Esophagus (tissue), 2 donors: ENCODE data around the gene IFT88. TPM values are rescaled to one million over a fixed set of nuclear protein-coding genes. Genes with fewer than 3 reads are reported as not detected.

Experiments
- H3K27ac ChIP-seq, 2 donors: one replicate each; pipeline ENCODE4 v1.5.1; 2013; ENCODE audit warnings: low read depth in 2 of 2, mild to moderate bottlenecking in 2 of 2, inconsistent platforms in 1 of 2, low read length in 1 of 2, moderate library complexity in 1 of 2
- H3K27me3 ChIP-seq, 2 donors: one replicate each; pipeline ENCODE4 v1.6.1; 2013; ENCODE audit warnings: low read length in 2 of 2, control low read depth in 1 of 2, mild to moderate bottlenecking in 1 of 2; ENCODE audit not compliant: insufficient read depth in 2 of 2, control insufficient read depth in 1 of 2
- H3K36me3 ChIP-seq, 2 donors: one replicate each; pipeline ENCODE4 v1.6.1; 2013; ENCODE audit warnings: low read length in 1 of 2; ENCODE audit not compliant: control insufficient read depth in 2 of 2, insufficient read depth in 2 of 2
- H3K4me1 ChIP-seq, 2 donors: one replicate each; pipeline ENCODE4 v1.6.1; 2013; ENCODE audit warnings: low read length in 1 of 2; ENCODE audit not compliant: control insufficient read depth in 2 of 2, insufficient read depth in 2 of 2
- H3K4me3 ChIP-seq, 2 donors: one replicate each; pipeline ENCODE4 v1.5.1; 2013; ENCODE audit warnings: low read length in 2 of 2, mild to moderate bottlenecking in 2 of 2, low read depth in 1 of 2, moderate library complexity in 1 of 2
- H3K9me3 ChIP-seq, 2 donors: one replicate each; pipeline ENCODE4 v1.6.1; 2013; ENCODE audit warnings: mild to moderate bottlenecking in 2 of 2, low read depth in 1 of 2, low read length in 1 of 2, moderate library complexity in 1 of 2; ENCODE audit not compliant: control insufficient read depth in 2 of 2, insufficient read depth in 1 of 2
- WGBS, 2 donors: extraction: QIAGEN DNeasy Blood & Tissue Kit; methylation state at CpG; one replicate each; pipeline ENCODE4 v1.1.7; 2013; 5-methylcytosine and 5-hydroxymethylcytosine counted together
- polyA plus RNA-seq, 2 donors: library from polyadenylated mRNA; stranded (reverse); fragments of 200-250 nt; gene quantifications; one replicate each; pipeline ENCODE4 v1.2.3, GENCODE V29; 2013
- donor health status: healthy with polysubstance abuse.
- donor health status: Bipolar disorder and iron deficiency.

IFT88 gene
- polyA plus RNA-seq, 2 donors = 3.1 TPM

DNA sequence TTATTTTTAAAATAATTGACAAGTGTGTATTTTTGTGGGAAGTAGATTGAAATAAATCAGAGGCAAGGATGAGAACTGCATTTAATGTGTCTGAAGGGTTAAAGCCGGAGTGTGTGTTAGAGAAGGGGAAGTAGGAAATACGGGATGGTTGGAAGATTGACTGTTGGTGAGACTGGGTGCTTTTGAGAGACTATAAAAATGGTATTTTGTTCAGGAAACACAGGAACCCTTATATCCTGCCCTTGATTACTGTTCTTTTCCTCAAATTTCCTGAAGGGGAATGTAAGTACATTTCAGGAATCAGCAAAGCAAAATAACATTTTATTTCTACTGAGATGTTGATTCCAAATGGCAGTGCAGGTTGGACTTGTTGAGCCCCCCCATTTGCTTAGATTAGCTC is 15.1 kb downstream of the IFT88 start:
- no peaks in the 10 kb centered on the region for H3K9me3 ChIP-seq
- WGBS, 2 donors = 73 to 74% methylated on average over 2 of the region's 2 CpGs
- no peak overlapping the region for H3K4me3 ChIP-seq
- peaks cover 4 to 8% of the 10 kb centered on the region in 2 donors for H3K36me3 ChIP-seq
- H3K27ac ChIP-seq = no peak overlapping the region
- no peaks in the 10 kb centered on the region for H3K4me1 ChIP-seq
- no peaks in the 10 kb centered on the region for H3K27me3 ChIP-seq

DNA sequence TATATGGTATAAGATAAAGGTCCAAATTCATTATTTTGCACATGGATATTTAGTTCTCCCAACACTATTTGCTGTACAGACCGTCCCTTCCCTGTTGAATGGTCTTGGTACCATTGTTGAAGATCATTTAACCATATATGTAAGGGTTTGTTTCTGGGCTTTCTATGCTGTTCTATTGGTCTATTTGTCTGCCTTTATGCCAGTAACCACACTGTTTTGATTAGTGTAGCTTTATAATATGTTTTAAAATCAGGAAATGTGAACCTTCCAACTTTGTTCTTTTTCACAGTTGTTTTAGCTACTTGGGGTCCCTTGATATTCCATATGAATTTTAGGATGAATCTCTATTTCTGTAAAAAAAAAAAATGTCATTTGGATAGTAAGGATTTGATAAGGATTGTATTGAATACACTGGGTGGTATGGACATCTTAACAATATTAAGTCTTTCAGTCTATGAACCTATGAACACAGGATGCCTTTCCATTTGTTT is 16.9 kb downstream of the IFT88 start:
- no peak overlapping the region for H3K4me3 ChIP-seq
- no peaks in the 10 kb centered on the region for H3K27me3 ChIP-seq
- no peaks in the 10 kb centered on the region for H3K4me1 ChIP-seq
- peaks cover 4 to 8% of the 10 kb centered on the region in 2 donors for H3K36me3 ChIP-seq
- WGBS, 2 donors = 97 to 100% methylated on average over 1 of the region's 1 CpG
- no peaks in the 10 kb centered on the region for H3K9me3 ChIP-seq
- H3K27ac ChIP-seq = no peak overlapping the region

DNA sequence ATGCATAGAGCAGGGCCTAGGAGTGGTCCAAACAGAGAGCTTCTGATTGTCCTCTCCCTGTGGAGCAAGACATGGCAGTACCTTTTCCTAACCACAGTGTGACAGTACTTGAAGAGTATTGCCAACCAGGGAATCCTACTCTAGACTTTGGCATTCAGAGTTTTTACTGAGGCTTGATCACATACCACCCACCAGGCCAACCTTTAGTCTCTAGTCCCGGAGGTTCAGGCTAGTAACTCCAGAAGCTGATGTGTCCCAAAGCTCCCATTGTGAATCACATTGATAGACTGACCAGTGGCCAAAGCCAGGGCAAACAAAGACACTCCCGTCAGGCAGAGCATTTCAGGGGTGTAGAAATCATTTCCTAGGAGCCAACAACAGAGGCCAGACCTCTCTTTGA is 18.4 kb downstream of the IFT88 start:
- 94 to 95% methylated on average over 2 of the region's 2 CpGs for WGBS, 2 donors
- Histone ChIP-seq H3K4me3 (no peak overlapping the region), H3K27ac (no peak overlapping the region), H3K4me1 (no peaks in the 10 kb centered on the region), H3K27me3 (no peaks in the 10 kb centered on the region), H3K9me3 (no peaks in the 10 kb centered on the region), H3K36me3 (peaks cover 0 to 2% of the 10 kb centered on the region in 2 donors)

DNA sequence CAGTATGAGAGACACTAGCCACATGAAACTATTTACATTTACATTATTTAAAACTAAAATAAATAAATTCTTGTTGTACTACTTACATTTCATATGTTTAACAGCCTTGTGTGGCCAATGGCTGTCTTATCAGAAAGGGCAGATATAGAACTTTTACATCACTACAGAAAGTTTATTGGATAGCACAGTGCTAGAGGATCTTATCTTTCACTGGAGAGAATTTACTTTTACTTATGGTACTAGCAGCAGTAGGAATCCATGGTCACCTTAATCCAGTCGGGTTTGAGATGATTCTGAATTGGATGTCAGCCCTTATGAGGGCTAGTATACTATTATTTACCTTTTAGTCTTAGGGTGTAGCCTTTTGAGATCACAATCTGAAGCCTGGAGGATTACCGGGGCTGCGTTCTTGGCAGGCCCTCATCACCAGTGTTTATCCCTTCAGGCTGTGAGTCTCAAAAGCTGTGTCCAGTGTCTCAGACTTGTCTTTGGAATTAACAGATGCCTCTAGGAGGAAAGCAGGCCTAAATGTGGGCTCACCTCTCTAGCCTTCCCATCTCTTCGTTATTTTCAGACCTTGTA is 21.7 kb downstream of the IFT88 start:
- no peaks in the 10 kb centered on the region for H3K27me3 ChIP-seq
- H3K36me3 ChIP-seq = peaks cover 0 to 2% of the 10 kb centered on the region in 2 donors
- H3K4me1 ChIP-seq = no peaks in the 10 kb centered on the region
- WGBS, 2 donors = 46 to 56% methylated on average over 4 of the region's 4 CpGs
- H3K27ac ChIP-seq = no peak overlapping the region
- H3K4me3 ChIP-seq = no peak overlapping the region
- H3K9me3 ChIP-seq = no peaks in the 10 kb centered on the region

DNA sequence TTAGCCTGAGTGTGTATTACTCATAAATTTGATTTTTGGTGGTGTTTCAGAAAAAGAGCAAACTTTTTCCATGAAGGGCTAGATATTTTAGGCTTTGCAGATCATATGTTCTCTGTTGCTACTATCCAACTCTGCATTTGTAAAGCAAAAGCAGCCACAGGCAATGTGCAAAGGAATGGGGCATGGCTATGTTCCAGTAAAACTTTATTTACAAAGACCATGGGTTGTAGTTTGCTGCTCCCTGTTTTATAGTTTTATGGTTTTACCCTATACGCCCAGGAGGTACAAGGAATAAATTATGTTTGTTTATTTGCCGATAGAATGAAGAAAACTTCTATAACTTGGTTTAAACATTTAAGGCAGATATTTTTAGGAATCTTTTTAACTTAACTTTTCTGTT is 23.6 kb downstream of the IFT88 start:
- WGBS, 2 donors = 82 to 93% methylated on average over 2 of the region's 2 CpGs

DNA sequence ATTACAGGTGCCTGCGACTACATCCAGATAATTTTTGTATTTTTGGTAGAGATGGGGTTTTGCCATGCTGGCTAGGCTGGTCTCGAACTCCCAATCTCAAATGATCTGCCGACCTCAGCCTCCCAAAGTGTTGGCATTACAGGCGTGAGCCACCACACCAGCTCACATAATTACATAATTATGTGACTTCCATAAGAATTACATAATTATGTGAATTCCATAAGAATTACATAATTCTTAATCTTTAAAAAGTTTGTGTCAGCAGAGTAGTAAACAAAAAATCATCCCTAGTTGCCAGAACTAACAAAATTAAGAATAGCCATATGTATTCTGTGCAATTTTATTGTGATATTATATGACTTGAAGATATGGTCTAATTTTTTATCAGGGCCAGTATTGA is 25.6 kb downstream of the IFT88 start:
- H3K4me3 ChIP-seq = no peak overlapping the region
- H3K27ac ChIP-seq = no peak overlapping the region
- no peaks in the 10 kb centered on the region for H3K27me3 ChIP-seq
- H3K36me3 ChIP-seq = no peaks in the 10 kb centered on the region
- no peaks in the 10 kb centered on the region for H3K9me3 ChIP-seq
- no peaks in the 10 kb centered on the region for H3K4me1 ChIP-seq
- WGBS, 2 donors = 92 to 96% methylated on average over 4 of the region's 4 CpGs

More for the DNA sequence above, 23.6 kb downstream of the IFT88 start:
- Histone ChIP-seq H3K9me3 (no peaks in the 10 kb centered on the region), H3K4me1 (no peaks in the 10 kb centered on the region), H3K27me3 (no peaks in the 10 kb centered on the region), H3K4me3 (no peak overlapping the region), H3K36me3 (no peaks in the 10 kb centered on the region), H3K27ac (no peak overlapping the region)

DNA sequence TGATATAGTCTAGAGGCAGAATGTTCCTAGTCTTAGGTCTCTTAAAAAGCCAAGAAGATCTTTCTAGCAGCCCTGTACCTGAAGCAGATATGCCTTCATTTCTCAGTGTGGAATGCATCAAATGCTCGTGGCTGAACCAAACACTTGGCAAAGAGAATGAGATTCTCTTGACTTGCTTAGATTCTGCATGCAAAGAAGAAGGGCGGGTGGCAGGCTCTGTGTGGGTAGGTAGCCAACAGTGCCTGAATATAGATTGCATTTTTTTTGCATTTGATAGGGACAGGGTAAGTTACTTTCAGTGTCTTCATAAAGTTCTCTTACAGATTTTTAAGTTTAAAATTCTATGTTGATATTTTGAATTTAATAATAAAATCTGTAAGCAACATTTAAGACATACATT is 27.3 kb downstream of the IFT88 start:
- 79% methylated on average over 2 of the region's 2 CpGs for WGBS, 2 donors
- H3K4me3 ChIP-seq = no peak overlapping the region
- no peak overlapping the region for H3K27ac ChIP-seq
- no peaks in the 10 kb centered on the region for H3K36me3 ChIP-seq
- H3K9me3 ChIP-seq = no peaks in the 10 kb centered on the region
- no peaks in the 10 kb centered on the region for H3K27me3 ChIP-seq
- H3K4me1 ChIP-seq = no peaks in the 10 kb centered on the region

DNA sequence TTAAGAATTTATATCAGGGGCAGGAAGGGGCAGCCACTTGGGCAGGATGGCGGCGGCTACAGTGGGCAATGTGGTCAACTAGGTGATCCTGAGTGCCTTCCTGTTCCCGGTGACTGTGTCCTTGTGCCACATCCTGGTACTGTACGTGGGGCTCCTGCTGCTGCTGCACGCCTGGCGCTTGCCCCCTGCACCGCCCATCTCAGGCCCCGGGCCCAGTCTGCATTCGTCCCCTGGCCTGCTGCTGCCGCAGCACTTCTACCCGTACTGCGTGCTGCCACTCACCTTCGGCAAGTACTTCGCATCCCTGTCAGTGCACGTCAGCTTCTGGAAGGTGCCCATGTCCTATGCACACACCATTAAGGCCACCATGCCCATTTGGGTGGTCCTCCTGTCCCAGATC is 40.1 kb downstream of the IFT88 start:
- peaks cover 0 to 12% of the 10 kb centered on the region in 2 donors for H3K36me3 ChIP-seq
- 96 to 97% methylated on average over 15 of the region's 15 CpGs for WGBS, 2 donors

DNA sequence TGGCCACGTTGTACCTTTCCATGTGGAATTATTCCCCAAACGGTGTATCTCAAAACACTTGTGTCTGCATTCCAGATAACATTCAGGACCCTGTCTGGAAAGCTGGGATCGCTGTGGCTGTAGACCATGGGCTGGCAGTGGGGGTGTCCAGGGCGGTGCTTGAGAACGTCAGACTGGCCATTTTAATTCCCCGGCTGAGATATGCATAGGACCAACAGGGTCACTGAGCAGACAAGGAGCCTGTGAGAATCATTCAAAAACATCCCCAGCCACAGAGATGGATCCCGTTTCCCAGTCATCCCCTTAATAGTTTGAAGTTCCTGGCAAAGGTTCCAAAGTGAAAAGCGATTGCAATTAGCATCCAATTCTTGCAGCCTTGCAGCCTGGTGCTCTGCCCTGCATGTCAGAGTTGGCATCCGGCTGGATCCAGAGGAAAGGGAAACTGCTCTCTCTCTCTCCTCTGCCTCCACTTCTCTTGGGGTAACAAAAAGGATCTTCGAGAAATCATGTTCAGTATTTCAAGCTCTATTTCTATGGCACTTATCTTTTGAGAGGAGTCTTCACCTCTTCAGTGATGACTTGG is 41.6 kb downstream of the IFT88 start:
- Histone ChIP-seq H3K9me3 (no peaks in the 10 kb centered on the region), H3K4me1 (peaks cover 0 to 2% of the 10 kb centered on the region in 2 donors), H3K36me3 (peaks cover 0 to 12% of the 10 kb centered on the region in 2 donors), H3K27ac (no peak overlapping the region), H3K4me3 (no peak overlapping the region), H3K27me3 (no peaks in the 10 kb centered on the region)
- WGBS, 2 donors = 80 to 86% methylated on average over 10 of the region's 10 CpGs

More for the DNA sequence above, 40.1 kb downstream of the IFT88 start:
- Histone ChIP-seq H3K27ac (no peak overlapping the region), H3K4me1 (peaks cover 0 to 2% of the 10 kb centered on the region in 2 donors), H3K27me3 (no peaks in the 10 kb centered on the region), H3K4me3 (no peak overlapping the region), H3K9me3 (no peaks in the 10 kb centered on the region)

DNA sequence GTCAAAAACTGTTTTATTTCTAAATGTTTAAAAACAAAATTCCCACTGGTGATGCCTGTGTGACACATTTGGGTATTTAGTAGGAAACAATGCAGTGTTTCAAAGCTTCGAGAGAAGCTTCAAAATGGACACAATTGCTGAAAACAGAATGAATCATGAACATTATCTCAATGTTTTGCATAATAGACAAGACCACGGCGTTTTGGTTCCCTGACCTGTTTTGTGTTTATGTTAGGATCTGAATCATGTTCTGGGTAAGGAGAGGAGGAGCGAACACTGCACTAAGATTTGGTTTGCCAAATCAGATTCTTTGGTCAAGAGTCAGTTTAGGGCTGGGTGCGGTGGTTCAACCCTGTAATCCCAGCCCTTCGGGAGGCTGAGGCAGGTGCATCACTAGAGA is 42.2 kb downstream of the IFT88 start:
- Histone ChIP-seq H3K4me1 (peaks cover 0 to 2% of the 10 kb centered on the region in 2 donors), H3K36me3 (peaks cover 0 to 12% of the 10 kb centered on the region in 2 donors), H3K4me3 (no peak overlapping the region), H3K27me3 (no peaks in the 10 kb centered on the region), H3K27ac (no peak overlapping the region), H3K9me3 (no peaks in the 10 kb centered on the region)
- 78 to 86% methylated on average over 6 of the region's 6 CpGs for WGBS, 2 donors
